Measurements from ENCODE around the gene ATP2C2. TPM values are rescaled to one million over a fixed set of nuclear protein-coding genes. Genes with fewer than 3 reads are reported as not detected.

Gene ATP2C2
- total and polyA plus RNA-seq, 9 of the 15 experiments (the other 6 are each of a cell fraction or from before 2014, with no cell fraction given): 0.75 TPM; not detected in 8

GRCh38 chr16:84449156-84450140, 81.1 kb downstream of the ATP2C2 start:
- Histone ChIP-seq H3K9me1 (ENCODE audit: control insufficient read depth, insufficient read depth, low read length) (no peaks in the 10 kb centered on the region), H3K27me3 (ENCODE audit: control insufficient read depth in 2 of 2, insufficient read depth in 2 of 2, low read length in 2 of 2) (peaks cover 64 to 88% of the 10 kb centered on the region in 2 experiments), H3K9ac (ENCODE audit: insufficient read depth in 1 of 2, low read depth in 2 of 2, low read length in 2 of 2) (no peak overlapping the region), H2AFZ (ENCODE audit: low read depth, low read length) (no peak overlapping the region), H3K36me3 (ENCODE audit: control insufficient read depth, insufficient read depth, low read length) (no peaks in the 10 kb centered on the region), H3K9me3 (replicated peaks; ENCODE audit: control insufficient read depth, insufficient read depth, low read depth, low read length) (no peaks in the 10 kb centered on the region), H3K27ac (ENCODE audit: extremely low read depth, low read depth, low read length) (no peak overlapping the region), H3K4me2 (ENCODE audit: insufficient read depth, low read length) (no peak overlapping the region), H3K79me2 (ENCODE audit: control insufficient read depth, insufficient read depth, low read length) (no peaks in the 10 kb centered on the region), H3K4me3 (no peak overlapping the region), H4K20me1 (replicated peaks; ENCODE audit: control insufficient read depth, insufficient read depth, low read length) (no peaks in the 10 kb centered on the region; the same call in 1 of the 2 replicates), H3K4me1 (replicated peaks in 1 of 2; ENCODE audit: control insufficient read depth in 2 of 2, insufficient read depth in 2 of 2, low read length in 2 of 2) (peaks cover 0 to 7% of the 10 kb centered on the region in 2 experiments; a peak in 2 of 5 replicates)
- DNase-seq (ENCODE audit: extremely low read depth in 1 of 4, low spot score in 3 of 4) (no peak), ATAC-seq (no peak), FAIRE-seq (no peak)
- in situ Hi-C loops (cut with MboI): no loop called here
- intact Hi-C loops (cut with micrococcal nuclease): no loop called here
- no TSS peak for BruUV-seq (replicated peaks)
- POLR2A ChIA-PET: interaction anchor here (0.6 kb wide), 2 partner anchors 31 to 352 kb away, joined by 3 to 4 read pairs; no protein-coding TSS in a partner anchor
- no peak for TF ChIP-seq CHCHD3 (CRISPR knock-in tag; IDR thresholded peaks at IDR 0.05)
- TF ChIP-seq PCBP2 (IDR thresholded peaks at IDR 0.05; ENCODE audit: low read depth, low read length, poor library complexity, severe bottlenecking): no peak
- TF ChIP-seq ZBTB2 (IDR thresholded peaks at IDR 0.05): no peak
- TF ChIP-seq NR0B1 (IDR thresholded peaks at IDR 0.05; ENCODE audit: partially characterized antibody): no peak
- no peak for TF ChIP-seq ATF6 (CRISPR knock-in tag; IDR thresholded peaks at IDR 0.05)
- TF ChIP-seq RERE (CRISPR knock-in tag; IDR thresholded peaks at IDR 0.05; ENCODE audit: borderline replicate concordance): no peak
- no peak for TF ChIP-seq EP300 (IDR thresholded peaks at IDR 0.05; ENCODE audit: low read length)
- CTCF ChIA-PET (ENCODE audit: low intra/inter-chr PET ratio): no interaction called here
- 10% methylated on average over 38 of the region's 38 CpGs for WGBS (ENCODE audit: insufficient coverage, low coverage, missing lambda C conversion rate)

Measured in K562 (cell line).